ENCODE measurements around the gene OGFOD3.
A peak's percentile ranks its signal among the peaks of the same experiment; 100 is the strongest.

Gene OGFOD3

GRCh38 chr17:82446124-82446523 lies 27.7 kb upstream of the OGFOD3 start:
- no peak for DNase-seq

GRCh38 chr17:82445542-82445941 lies 27.2 kb upstream of the OGFOD3 start:
- no peak for DNase-seq

- no peak for DNase-seq
These were observed 26.6 kb upstream of the OGFOD3 start for GRCh38 chr17:82444941-82445521.

GRCh38 chr17:82444284-82444893 lies 26.0 kb upstream of the OGFOD3 start:
- DNase-seq, result no peak

- no peak for DNase-seq
These were observed 25.3 kb upstream of the OGFOD3 start for GRCh38 chr17:82443465-82444283.

GRCh38 chr17:82442643-82443464 lies 24.5 kb upstream of the OGFOD3 start:
- DNase-seq, result no peak

GRCh38 chr17:82441691-82442487 lies 23.5 kb upstream of the OGFOD3 start:
- DNase-seq, result no peak

- DNase-seq, result no peak
These were observed 22.7 kb upstream of the OGFOD3 start for GRCh38 chr17:82440991-82441627.

GRCh38 chr17:82440469-82440981 lies 22.1 kb upstream of the OGFOD3 start:
- DNase-seq, result no peak

GRCh38 chr17:82439829-82440365 lies 21.5 kb upstream of the OGFOD3 start:
- DNase-seq, result no peak

GRCh38 chr17:82439194-82439828 lies 20.9 kb upstream of the OGFOD3 start:
- no peak for DNase-seq

- DNase-seq, result no peak
These were observed 20.2 kb upstream of the OGFOD3 start for GRCh38 chr17:82438401-82439193.

- no peak for DNase-seq
These were observed 18.9 kb upstream of the OGFOD3 start for GRCh38 chr17:82437325-82437668.

- DNase-seq, result no peak
These were observed 18.4 kb upstream of the OGFOD3 start for GRCh38 chr17:82436601-82437324.

GRCh38 chr17:82435601-82436583 lies 17.5 kb upstream of the OGFOD3 start:
- no peak for DNase-seq

GRCh38 chr17:82435103-82435502 lies 16.7 kb upstream of the OGFOD3 start:
- no peak for DNase-seq

GRCh38 chr17:82434216-82434565 lies 15.8 kb upstream of the OGFOD3 start:
- peak in 1 of 2 experiments; percentile 11 for DNase-seq

- DNase-seq, result no peak
These were observed 15.3 kb upstream of the OGFOD3 start for GRCh38 chr17:82433560-82434215.
